ENCODE results near the gene NOVA2. TPM values are rescaled to one million over a fixed set of nuclear protein-coding genes. Genes with fewer than 3 reads are reported as not detected.
A peak's percentile ranks its signal among the peaks of the same experiment; 100 is the strongest.

NOVA2 gene
- total and polyA plus RNA-seq, 9 of the 15 experiments (the other 6 are each of a cell fraction or from before 2014, with no cell fraction given), result not detected

- Histone ChIP-seq H4K20me1 (replicated peaks; ENCODE audit: control insufficient read depth, insufficient read depth, low read length) (no peaks in the 10 kb centered on the region; the same call in 1 of the 2 replicates), H3K9ac (ENCODE audit: insufficient read depth in 1 of 2, low read depth in 2 of 2, low read length in 2 of 2) (no peak overlapping the region), H3K4me3 (no peak overlapping the region), H3K9me3 (replicated peaks; ENCODE audit: control insufficient read depth, insufficient read depth, low read depth, low read length) (no peaks in the 10 kb centered on the region), H3K27ac (ENCODE audit: extremely low read depth, low read depth, low read length) (no peak overlapping the region; the same call in 2 of the 3 replicates), H3K4me1 (replicated peaks in 1 of 2; ENCODE audit: control insufficient read depth in 2 of 2, insufficient read depth in 2 of 2, low read length in 2 of 2) (peaks cover 0 to 11% of the 10 kb centered on the region in 2 experiments; a peak in 2 of 5 replicates), H2AFZ (ENCODE audit: low read depth, low read length) (no peak overlapping the region), H3K27me3 (ENCODE audit: control insufficient read depth in 2 of 2, insufficient read depth in 2 of 2, low read length in 2 of 2) (peaks cover 26 to 55% of the 10 kb centered on the region in 2 experiments), H3K9me1 (ENCODE audit: control insufficient read depth, insufficient read depth, low read length) (no peaks in the 10 kb centered on the region), H3K79me2 (ENCODE audit: control insufficient read depth, insufficient read depth, low read length) (no peaks in the 10 kb centered on the region), H3K36me3 (ENCODE audit: control insufficient read depth, insufficient read depth, low read length) (no peaks in the 10 kb centered on the region), H3K4me2 (ENCODE audit: insufficient read depth, low read length) (no peak overlapping the region)
- POLR2A ChIA-PET, result interaction anchor here (0.5 kb wide), 1 partner anchor 14 kb away, joined by 5 read pairs; no protein-coding TSS in a partner anchor
- intact Hi-C loops (cut with micrococcal nuclease), result no loop called here
- DNase-seq (ENCODE audit: extremely low read depth in 1 of 4, low spot score in 3 of 4) (no peak), ATAC-seq (no peak), FAIRE-seq (no peak)
- in situ Hi-C loops (cut with MboI), result no loop called here
- TF ChIP-seq ZFPM2 (CRISPR knock-in tag; IDR thresholded peaks at IDR 0.05) (no peak), ZNF24 (IDR thresholded peaks at IDR 0.05) (peak; percentile 46; the same call in 1 of the 2 replicates)
- no TSS peak for BruUV-seq (replicated peaks)
- WGBS (ENCODE audit: insufficient coverage, low coverage, missing lambda C conversion rate), result 7% methylated on average over 12 of the region's 12 CpGs
- CTCF ChIA-PET (ENCODE audit: low intra/inter-chr PET ratio), result no interaction called here
These were observed 14.7 kb downstream of the NOVA2 start for GRCh38 chr19:45958769-45959516.

GRCh38 chr19:45958320-45958719, 15.3 kb downstream of the NOVA2 start:
- Histone ChIP-seq H3K9me1 (ENCODE audit: control insufficient read depth, insufficient read depth, low read length) (no peaks in the 10 kb centered on the region), H3K27ac (ENCODE audit: extremely low read depth, low read depth, low read length) (no peak overlapping the region; the same call in 2 of the 3 replicates), H3K79me2 (ENCODE audit: control insufficient read depth, insufficient read depth, low read length) (no peaks in the 10 kb centered on the region), H3K36me3 (ENCODE audit: control insufficient read depth, insufficient read depth, low read length) (no peaks in the 10 kb centered on the region), H2AFZ (ENCODE audit: low read depth, low read length) (no peak overlapping the region), H3K4me1 (replicated peaks in 1 of 2; ENCODE audit: control insufficient read depth in 2 of 2, insufficient read depth in 2 of 2, low read length in 2 of 2) (peaks cover 0 to 10% of the 10 kb centered on the region in 2 experiments; a peak in 2 of 5 replicates), H3K27me3 (ENCODE audit: control insufficient read depth in 2 of 2, insufficient read depth in 2 of 2, low read length in 2 of 2) (peaks cover 23 to 52% of the 10 kb centered on the region in 2 experiments), H4K20me1 (replicated peaks; ENCODE audit: control insufficient read depth, insufficient read depth, low read length) (no peaks in the 10 kb centered on the region; the same call in 1 of the 2 replicates), H3K9ac (ENCODE audit: insufficient read depth in 1 of 2, low read depth in 2 of 2, low read length in 2 of 2) (no peak overlapping the region), H3K4me3 (no peak overlapping the region), H3K4me2 (ENCODE audit: insufficient read depth, low read length) (no peak overlapping the region), H3K9me3 (replicated peaks; ENCODE audit: control insufficient read depth, insufficient read depth, low read depth, low read length) (no peaks in the 10 kb centered on the region)
- WGBS (ENCODE audit: insufficient coverage, low coverage, missing lambda C conversion rate), result 6% methylated on average over 6 of the region's 6 CpGs
- ChIA-PET CTCF (ENCODE audit: low intra/inter-chr PET ratio) (no interaction called here), POLR2A (no interaction called here)
- in situ Hi-C loops (cut with MboI) (no loop called here), intact Hi-C loops (cut with micrococcal nuclease) (no loop called here)
- FAIRE-seq (peak; percentile 32), ATAC-seq (no peak), DNase-seq (ENCODE audit: extremely low read depth in 1 of 4, low spot score in 3 of 4) (no peak)
- no TSS peak for BruUV-seq (replicated peaks)
- TF ChIP-seq MYNN (IDR thresholded peaks at IDR 0.05), result peak; percentile 89
- TF ChIP-seq MYNN (CRISPR knock-in tag; IDR thresholded peaks at IDR 0.05), result no peak
- TF ChIP-seq ZNF398 (CRISPR knock-in tag; IDR thresholded peaks at IDR 0.05), result no peak
- peak; percentile 99 for TF ChIP-seq ZBTB43 (CRISPR knock-in tag; IDR thresholded peaks at IDR 0.05)
- TF ChIP-seq RBBP5 (IDR thresholded peaks at IDR 0.05; ENCODE audit: borderline replicate concordance, insufficient read depth, low read length, poor library complexity, severe bottlenecking), result no peak
- TF ChIP-seq TBP (optimal IDR thresholded peaks at IDR 0.05; ENCODE audit: low read depth, low read length), result no peak
- TF ChIP-seq ARID2 (IDR thresholded peaks at IDR 0.05), result 0 out of 2 replicates have a peak, but pooled peaks have one; percentile 19
- no peak for TF ChIP-seq NONO (IDR thresholded peaks at IDR 0.05; ENCODE audit: low read depth in 2 of 2, low read length in 1 of 2)
